CD4-positive, alpha-beta T cell (primary cell): ENCODE results near the gene DSP. TPM values are rescaled to one million over a fixed set of nuclear protein-coding genes. Genes with fewer than 3 reads are reported as not detected.
A peak's percentile ranks its signal among the peaks of the same experiment; 100 is the strongest.

ENCODE experiments used
- ATAC-seq: fragments of 200-7000 bp; cut with Tn5 transposase; one replicate; pipeline ENCODE4 v1.10.0; 2022; ENCODE audit warnings: mild to moderate bottlenecking; ENCODE audit not compliant: poor library complexity
- CTCF ChIA-PET: fragments of 350-600 bp; sonication (Branson Sonifier 250); formaldehyde crosslinking; loops from one replicate; lab custom pipeline; 2021; ENCODE audit warnings: antibody characterized with exemption, inconsistent platforms; lab: Charles Lee
- POLR2A ChIA-PET: fragments of 350-600 bp; sonication (Branson Sonifier 250); formaldehyde crosslinking; loops from one replicate; lab custom pipeline; 2021; ENCODE audit warnings: antibody characterized with exemption, inconsistent platforms; lab: Charles Lee
- DNase-seq, 14 experiments: peaks; one replicate each; pipeline ENCODE4 v3.0.0-alpha.2; 2013 to 2020; ENCODE audit warnings: mixed read lengths in 2 of 14
- H3K27ac ChIP-seq, 2 donors: one replicate each; pipeline versions ENCODE4 v1.5.1 to v1.7.0; 2013; ENCODE audit warnings: low read length in 2 of 2, low read depth in 1 of 2, mild to moderate bottlenecking in 1 of 2
- H3K27me3 ChIP-seq, 2 experiments: 1 replicate in 1 of 2; 2 replicates in 1 of 2; pipeline versions ENCODE4 v1.6.1 to v1.7.0; 2013; ENCODE audit warnings: low read length in 2 of 2, control low read depth in 1 of 2, mild to moderate bottlenecking in 1 of 2, moderate library complexity in 1 of 2; ENCODE audit not compliant: insufficient read depth in 2 of 2, control insufficient read depth in 1 of 2
- H3K36me3 ChIP-seq: one replicate; pipeline ENCODE4 v1.6.1; 2013; ENCODE audit warnings: low read length, control low read depth; ENCODE audit not compliant: insufficient read depth
- H3K4me1 ChIP-seq: one replicate; pipeline ENCODE4 v1.6.1; 2013; ENCODE audit warnings: low read length, control low read depth; ENCODE audit not compliant: insufficient read depth
- H3K4me3 ChIP-seq: one replicate; pipeline ENCODE4 v1.5.1; 2013; ENCODE audit warnings: mild to moderate bottlenecking, low read length, moderate library complexity
- H3K9me3 ChIP-seq, 2 experiments: 1 replicate in 1 of 2; 2 replicates in 1 of 2; pipeline versions ENCODE4 v1.6.1 to v1.7.0; 2013; ENCODE audit warnings: low read length in 2 of 2, mild to moderate bottlenecking in 2 of 2, control low read depth in 1 of 2, moderate library complexity in 1 of 2; ENCODE audit not compliant: control insufficient read depth in 1 of 2, insufficient read depth in 1 of 2
- H3K27ac Mint-ChIP-seq: one replicate; pipeline ENCODE4 v1.8.0; 2020; ENCODE audit warnings: mixed read lengths
- H3K27me3 Mint-ChIP-seq: one replicate; pipeline ENCODE4 v1.8.0; 2021; ENCODE audit warnings: mixed read lengths
- H3K36me3 Mint-ChIP-seq: one replicate; pipeline ENCODE4 v1.8.0; 2021; ENCODE audit warnings: low read depth, mixed read lengths
- H3K4me1 Mint-ChIP-seq: one replicate; pipeline ENCODE4 v1.8.0; 2021; ENCODE audit warnings: low read depth, mixed read lengths
- H3K4me3 Mint-ChIP-seq: one replicate; pipeline ENCODE4 v1.8.0; 2020; ENCODE audit warnings: mild to moderate bottlenecking, mixed read lengths
- H3K9me3 Mint-ChIP-seq: one replicate; pipeline ENCODE4 v1.8.0; 2020; ENCODE audit warnings: mixed read lengths
- intact Hi-C, 2 experiments: fragments of 100-400 bp; cut with DNase I in 1 of 2; cut with micrococcal nuclease in 1 of 2; formaldehyde crosslinking; loops; one replicate each; pipeline versions ENCODE4 v1.15.1 to v1.9.0; 2023 to 2025; cut with DNase I, micrococcal nuclease
- total RNA-seq, 174 experiments: library from RNA in 2 of 174; stranded (reverse) in 2 of 174; gene quantifications; one replicate each; pipeline ENCODE4 v1.2.3 and lab custom pipeline; 2021 to 2026
- TF ChIP-seq, protein P1 (sequence below): fragments of 200-600 bp; IDR thresholded peaks from one replicate; pipeline ENCODE4 v1.8.0; 2022; ENCODE audit warnings: antibody characterized with exemption, mild to moderate bottlenecking

The DSP gene
- total RNA-seq, 2 experiments from 2014 or later, result 0.14 TPM; not detected in 1

DNA sequence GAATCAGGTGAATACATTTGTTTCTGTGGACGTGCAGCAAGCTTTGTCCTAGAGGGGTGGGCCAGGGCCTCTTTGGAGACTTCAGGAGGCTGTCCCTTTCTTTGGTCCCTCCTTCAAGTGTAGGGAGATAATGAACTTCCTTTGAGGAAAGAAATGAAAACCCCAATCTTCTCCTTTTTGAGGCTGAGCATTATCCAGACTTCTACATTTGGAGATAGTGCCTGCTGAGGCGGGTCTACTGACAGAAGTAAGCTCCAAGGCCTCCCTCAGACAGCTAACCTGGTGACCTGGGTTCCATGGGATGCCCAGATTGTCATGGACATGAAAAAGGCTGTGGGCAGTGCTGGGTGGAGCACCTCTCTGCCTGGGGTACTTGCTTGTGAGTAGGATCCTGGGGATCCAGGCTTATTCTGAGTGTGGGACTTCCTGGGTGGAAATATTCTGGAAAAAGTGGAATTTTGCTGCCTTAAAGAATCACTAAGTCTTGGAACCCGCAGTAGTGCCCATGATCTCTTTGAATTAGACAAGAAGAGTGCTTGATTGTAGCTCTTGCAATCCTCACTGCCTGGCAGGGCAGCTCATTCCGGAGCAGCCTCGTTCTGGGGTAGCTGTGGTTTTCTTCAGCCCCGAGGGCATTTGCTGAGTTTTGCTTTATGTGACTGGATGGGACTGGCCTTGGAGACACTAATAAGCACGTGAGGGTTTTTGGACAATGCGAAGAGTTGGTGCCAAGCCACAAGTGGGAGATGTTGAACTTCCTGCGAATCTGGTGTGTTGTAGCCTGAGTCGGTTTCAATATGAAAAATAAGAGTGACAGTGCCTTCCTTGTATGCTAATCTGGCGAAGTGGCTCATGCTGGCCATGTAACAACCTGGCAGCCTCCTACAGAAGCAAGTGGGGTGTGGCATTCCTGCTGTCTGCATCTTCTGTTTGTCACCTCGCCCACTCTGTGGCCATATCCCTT lies 76.6 kb downstream of the DSP start:
- Histone ChIP-seq H3K4me1 (peaks cover 5% of the 10 kb centered on the region), H3K36me3 (no peaks in the 10 kb centered on the region), H3K4me3 (no peak overlapping the region), H3K27me3 (peaks cover 0 to 3% of the 10 kb centered on the region in 2 experiments), H3K27ac (no peak overlapping the region), H3K9me3 (no peaks in the 10 kb centered on the region)
- CTCF ChIA-PET, result no interaction called here
- intact Hi-C loops, result loop anchor here in 1 of 2 experiments (5.0 to 10.0 kb wide), 2 partner anchors 213 to 941 kb away; no protein-coding TSS in a partner anchor
- peaks cover 1% of the 10 kb centered on the region for H3K36me3 Mint-ChIP-seq
- DNase-seq (peak in 3 of 14 experiments; percentile 7 to 60 (median 50)), ATAC-seq (no peak)
- H3K27me3 Mint-ChIP-seq, result no peaks in the 10 kb centered on the region
- POLR2A ChIA-PET, result no interaction called here
- H3K27ac Mint-ChIP-seq, result no peak overlapping the region
- H3K9me3 Mint-ChIP-seq, result no peaks in the 10 kb centered on the region
- peaks cover 6% of the 10 kb centered on the region for H3K4me1 Mint-ChIP-seq
- TF ChIP-seq, protein P1, sequence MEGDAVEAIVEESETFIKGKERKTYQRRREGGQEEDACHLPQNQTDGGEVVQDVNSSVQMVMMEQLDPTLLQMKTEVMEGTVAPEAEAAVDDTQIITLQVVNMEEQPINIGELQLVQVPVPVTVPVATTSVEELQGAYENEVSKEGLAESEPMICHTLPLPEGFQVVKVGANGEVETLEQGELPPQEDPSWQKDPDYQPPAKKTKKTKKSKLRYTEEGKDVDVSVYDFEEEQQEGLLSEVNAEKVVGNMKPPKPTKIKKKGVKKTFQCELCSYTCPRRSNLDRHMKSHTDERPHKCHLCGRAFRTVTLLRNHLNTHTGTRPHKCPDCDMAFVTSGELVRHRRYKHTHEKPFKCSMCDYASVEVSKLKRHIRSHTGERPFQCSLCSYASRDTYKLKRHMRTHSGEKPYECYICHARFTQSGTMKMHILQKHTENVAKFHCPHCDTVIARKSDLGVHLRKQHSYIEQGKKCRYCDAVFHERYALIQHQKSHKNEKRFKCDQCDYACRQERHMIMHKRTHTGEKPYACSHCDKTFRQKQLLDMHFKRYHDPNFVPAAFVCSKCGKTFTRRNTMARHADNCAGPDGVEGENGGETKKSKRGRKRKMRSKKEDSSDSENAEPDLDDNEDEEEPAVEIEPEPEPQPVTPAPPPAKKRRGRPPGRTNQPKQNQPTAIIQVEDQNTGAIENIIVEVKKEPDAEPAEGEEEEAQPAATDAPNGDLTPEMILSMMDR, result no peak
- H3K4me3 Mint-ChIP-seq, result no peak overlapping the region

DNA sequence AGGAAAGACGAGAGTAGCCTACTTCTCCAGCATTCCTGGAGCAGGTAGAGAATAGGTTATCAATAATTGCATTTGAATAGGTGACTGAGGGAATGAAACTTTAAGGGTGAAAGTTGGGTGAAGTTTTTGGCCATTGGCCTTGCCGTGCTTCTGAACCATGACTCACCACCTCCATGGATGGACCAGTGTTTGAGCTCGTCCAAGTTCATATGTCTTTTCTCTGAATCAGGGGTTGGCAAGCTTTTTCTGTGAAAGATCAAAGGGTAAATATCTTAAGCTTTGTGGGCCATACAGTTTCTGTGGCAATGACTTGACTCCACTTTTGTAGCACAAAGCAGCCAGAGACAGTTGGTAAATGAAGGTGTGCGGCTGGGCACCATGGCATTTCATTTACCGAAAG lies 80.3 kb downstream of the DSP start:
- no peak overlapping the region for H3K4me3 ChIP-seq
- Mint-ChIP-seq H3K36me3 (no peaks in the 10 kb centered on the region), H3K4me3 (no peak overlapping the region), H3K27me3 (peaks cover 5% of the 10 kb centered on the region), H3K4me1 (no peaks in the 10 kb centered on the region), H3K27ac (no peak overlapping the region), H3K9me3 (no peaks in the 10 kb centered on the region)
- H3K36me3 ChIP-seq, result no peaks in the 10 kb centered on the region
- POLR2A ChIA-PET, result no interaction called here
- TF ChIP-seq, protein P1, result no peak
- no peak overlapping the region for H3K27ac ChIP-seq
- no peaks in the 10 kb centered on the region for H3K9me3 ChIP-seq
- H3K4me1 ChIP-seq, result no peaks in the 10 kb centered on the region
- intact Hi-C loops, result no loop called here
- DNase-seq (no peak), ATAC-seq (no peak)
- CTCF ChIA-PET, result no interaction called here
- H3K27me3 ChIP-seq, result peaks cover 0 to 3% of the 10 kb centered on the region in 2 experiments

DNA sequence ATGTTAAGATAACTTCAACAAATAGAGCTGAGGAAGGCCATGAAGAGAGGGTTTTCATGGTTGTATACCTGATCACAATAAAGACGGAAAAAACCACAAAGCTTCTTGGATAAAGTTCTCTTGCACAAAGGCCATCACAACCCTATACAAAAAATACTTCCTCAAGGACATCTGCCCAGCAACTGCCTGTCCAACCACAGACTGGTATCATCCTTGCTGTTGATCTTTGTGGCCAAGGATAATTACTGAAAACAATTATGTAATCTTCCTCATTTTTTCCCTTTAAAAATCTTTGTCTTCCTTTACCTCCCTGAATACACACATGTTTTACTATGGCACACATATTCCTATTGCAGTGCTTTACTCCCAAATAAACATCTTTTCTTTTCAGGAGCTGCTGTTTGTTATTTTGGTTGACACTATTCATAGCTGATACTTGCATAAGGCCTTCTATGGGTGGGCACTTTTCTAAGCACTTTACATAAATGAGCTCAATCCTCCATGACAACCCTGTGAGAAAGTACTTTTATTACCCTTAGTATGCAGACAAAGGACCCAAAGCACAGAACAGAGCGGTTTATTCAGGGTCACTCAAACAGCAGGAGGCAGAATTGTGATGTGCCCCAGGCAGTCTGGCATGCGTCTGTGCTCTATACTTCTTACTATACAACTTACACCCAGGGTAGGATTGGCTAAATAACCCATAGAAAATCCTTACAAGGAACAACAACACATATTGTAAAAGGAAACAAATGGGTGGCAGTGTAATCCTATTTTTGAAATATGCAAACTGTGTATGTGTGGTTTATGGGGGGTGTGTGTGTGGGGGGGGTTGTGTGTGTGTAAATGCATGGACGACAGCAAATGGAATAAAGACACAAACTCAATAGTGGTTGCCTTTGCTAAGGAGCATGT lies 83.6 kb downstream of the DSP start:
- H3K9me3 ChIP-seq, result no peaks in the 10 kb centered on the region
- H3K27ac Mint-ChIP-seq, result no peak overlapping the region
- H3K27ac ChIP-seq, result no peak overlapping the region
- no peak overlapping the region for H3K4me3 ChIP-seq
- no peaks in the 10 kb centered on the region for H3K9me3 Mint-ChIP-seq
- peaks cover 14% of the 10 kb centered on the region for H3K27me3 Mint-ChIP-seq
- no peaks in the 10 kb centered on the region for H3K36me3 ChIP-seq
- intact Hi-C loops, result no loop called here
- ChIA-PET CTCF (no interaction called here), POLR2A (no interaction called here)
- no peaks in the 10 kb centered on the region for H3K4me1 ChIP-seq
- no peaks in the 10 kb centered on the region for H3K4me1 Mint-ChIP-seq
- H3K36me3 Mint-ChIP-seq, result no peaks in the 10 kb centered on the region
- ATAC-seq (no peak), DNase-seq (no peak)
- no peak overlapping the region for H3K4me3 Mint-ChIP-seq
- TF ChIP-seq, protein P1, result no peak
- H3K27me3 ChIP-seq, result peaks cover 0 to 3% of the 10 kb centered on the region in 2 experiments
